ENCODE results near the gene C2orf72. TPM values are rescaled to one million over a fixed set of nuclear protein-coding genes. Genes with fewer than 3 reads are reported as not detected.
"Not testable (repeated sequence)": the region's sequence is repeated elsewhere in the genome, so short reads cannot be mapped to it uniquely, and the experiment has no call there.

Gene C2orf72
- total RNA-seq, 1 donor from 2014 or later, result 5.4 TPM

DNA sequence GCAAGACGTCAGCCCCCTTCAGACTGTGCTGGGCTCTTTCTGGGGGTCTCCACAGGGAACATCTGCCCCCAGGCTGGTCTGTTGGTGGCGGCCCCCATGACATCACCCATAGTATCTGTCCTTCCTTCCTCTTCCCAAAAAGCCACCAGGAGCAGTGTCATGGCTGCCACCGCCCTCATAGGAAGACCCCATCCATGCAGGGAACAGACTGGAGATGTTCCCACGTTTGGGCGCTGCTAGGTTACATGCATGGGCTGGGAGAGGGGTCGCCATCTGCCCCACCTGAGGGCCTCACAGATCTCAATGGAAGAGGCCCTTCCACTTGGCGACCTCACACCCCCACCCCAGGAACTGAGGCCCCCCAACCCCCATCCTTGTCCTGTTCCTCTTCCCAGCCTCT lies 36.3 kb upstream of the C2orf72 start:
- peaks cover 27% of the 10 kb centered on the region for H3K4me1 Mint-ChIP-seq (ENCODE audit: unreplicated experiment)
- no peak for DNase-seq (ENCODE audit: low spot score)
- no peak overlapping the region for H3K27ac Mint-ChIP-seq (ENCODE audit: unreplicated experiment)
- no peak overlapping the region for H3K4me3 Mint-ChIP-seq (ENCODE audit: unreplicated experiment)
- peaks cover 5% of the 10 kb centered on the region for H3K27me3 Mint-ChIP-seq (ENCODE audit: unreplicated experiment)
- peaks cover 9% of the 10 kb centered on the region for H3K9me3 Mint-ChIP-seq (ENCODE audit: unreplicated experiment)
- TF ChIP-seq, protein P1, sequence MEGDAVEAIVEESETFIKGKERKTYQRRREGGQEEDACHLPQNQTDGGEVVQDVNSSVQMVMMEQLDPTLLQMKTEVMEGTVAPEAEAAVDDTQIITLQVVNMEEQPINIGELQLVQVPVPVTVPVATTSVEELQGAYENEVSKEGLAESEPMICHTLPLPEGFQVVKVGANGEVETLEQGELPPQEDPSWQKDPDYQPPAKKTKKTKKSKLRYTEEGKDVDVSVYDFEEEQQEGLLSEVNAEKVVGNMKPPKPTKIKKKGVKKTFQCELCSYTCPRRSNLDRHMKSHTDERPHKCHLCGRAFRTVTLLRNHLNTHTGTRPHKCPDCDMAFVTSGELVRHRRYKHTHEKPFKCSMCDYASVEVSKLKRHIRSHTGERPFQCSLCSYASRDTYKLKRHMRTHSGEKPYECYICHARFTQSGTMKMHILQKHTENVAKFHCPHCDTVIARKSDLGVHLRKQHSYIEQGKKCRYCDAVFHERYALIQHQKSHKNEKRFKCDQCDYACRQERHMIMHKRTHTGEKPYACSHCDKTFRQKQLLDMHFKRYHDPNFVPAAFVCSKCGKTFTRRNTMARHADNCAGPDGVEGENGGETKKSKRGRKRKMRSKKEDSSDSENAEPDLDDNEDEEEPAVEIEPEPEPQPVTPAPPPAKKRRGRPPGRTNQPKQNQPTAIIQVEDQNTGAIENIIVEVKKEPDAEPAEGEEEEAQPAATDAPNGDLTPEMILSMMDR (IDR thresholded peaks at IDR 0.05; ENCODE audit: unreplicated experiment), result no peak
- peaks cover 10% of the 10 kb centered on the region for H3K36me3 Mint-ChIP-seq (ENCODE audit: low read depth, unreplicated experiment)

DNA sequence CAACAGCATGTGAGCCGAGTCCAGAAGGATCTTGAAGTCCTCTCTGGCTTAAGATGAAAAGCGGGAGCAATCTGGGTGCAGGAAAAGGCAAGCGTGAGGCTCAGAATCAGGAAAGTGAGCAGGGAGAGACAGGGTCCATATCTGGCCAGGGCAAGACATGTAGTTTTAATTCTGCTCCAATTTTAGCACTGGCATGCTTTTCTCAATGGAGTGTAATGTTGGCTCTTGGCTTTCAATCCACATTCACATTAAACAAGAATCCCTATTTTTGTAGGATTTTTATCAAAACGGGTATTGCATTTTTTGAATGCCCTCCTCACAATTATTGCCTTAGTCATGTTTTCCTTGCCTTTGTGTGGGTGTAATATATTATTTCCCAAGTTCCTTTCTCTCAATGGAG lies 35.4 kb upstream of the C2orf72 start:
- Mint-ChIP-seq H3K4me3 (ENCODE audit: unreplicated experiment) (no peak overlapping the region), H3K27ac (ENCODE audit: unreplicated experiment) (peak overlapping the region; percentile 12), H3K27me3 (ENCODE audit: unreplicated experiment) (peaks cover 10% of the 10 kb centered on the region), H3K36me3 (ENCODE audit: low read depth, unreplicated experiment) (peaks cover 10% of the 10 kb centered on the region), H3K4me1 (ENCODE audit: unreplicated experiment) (peaks cover 27% of the 10 kb centered on the region), H3K9me3 (ENCODE audit: unreplicated experiment) (peaks cover 8% of the 10 kb centered on the region)
- TF ChIP-seq, protein P1 (IDR thresholded peaks at IDR 0.05; ENCODE audit: unreplicated experiment), result no peak
- DNase-seq (ENCODE audit: low spot score), result no peak

DNA sequence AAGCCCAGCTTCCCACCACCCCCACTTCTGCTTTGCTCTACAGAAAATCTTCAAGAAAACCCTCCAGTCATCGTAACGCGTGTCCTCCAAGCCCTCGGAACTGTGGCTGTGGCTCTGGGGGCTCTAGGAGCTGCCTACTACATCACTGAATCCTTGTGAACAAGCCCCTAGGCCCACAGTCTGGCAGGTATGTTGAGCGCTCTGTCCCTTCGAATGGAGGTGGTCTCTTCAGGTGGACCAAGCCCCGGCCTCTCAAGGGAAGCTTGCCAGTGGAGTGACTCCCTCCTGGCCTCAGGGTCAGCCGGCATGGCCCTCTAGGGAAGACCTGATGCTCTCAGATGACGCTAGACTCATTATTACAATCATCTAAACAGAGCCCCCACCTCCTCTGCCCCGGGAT lies 34.7 kb upstream of the C2orf72 start:
- Mint-ChIP-seq H3K27me3 (ENCODE audit: unreplicated experiment) (peaks cover 12% of the 10 kb centered on the region), H3K4me1 (ENCODE audit: unreplicated experiment) (peaks cover 27% of the 10 kb centered on the region)

DNA sequence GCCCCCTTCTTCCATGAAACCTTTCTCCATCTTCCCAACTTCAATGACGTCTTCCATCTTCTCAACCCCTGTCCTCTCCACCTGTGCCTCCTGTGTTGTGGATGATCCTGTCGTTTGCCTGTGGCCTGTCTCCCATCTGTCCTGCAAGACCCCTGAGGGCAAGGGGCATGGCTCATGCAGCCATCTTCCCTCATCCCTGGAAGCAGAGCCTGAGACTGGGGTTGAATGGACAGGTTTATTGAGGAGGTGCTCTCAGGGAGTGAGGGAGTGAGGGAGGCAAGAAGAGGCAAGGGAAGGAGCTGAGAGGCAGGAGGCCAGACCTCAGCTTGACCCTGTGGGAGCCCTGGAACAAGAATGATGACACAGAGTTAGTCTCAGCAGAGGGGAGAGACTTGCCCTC lies 34.1 kb upstream of the C2orf72 start:
- TF ChIP-seq, protein P1 (IDR thresholded peaks at IDR 0.05; ENCODE audit: unreplicated experiment), result no peak
- Mint-ChIP-seq H3K9me3 (ENCODE audit: unreplicated experiment) (peaks cover 4% of the 10 kb centered on the region), H3K27ac (ENCODE audit: unreplicated experiment) (no peak overlapping the region), H3K4me1 (ENCODE audit: unreplicated experiment) (peaks cover 27% of the 10 kb centered on the region), H3K4me3 (ENCODE audit: unreplicated experiment) (peak overlapping the region; percentile 32), H3K27me3 (ENCODE audit: unreplicated experiment) (peaks cover 16% of the 10 kb centered on the region), H3K36me3 (ENCODE audit: low read depth, unreplicated experiment) (peaks cover 10% of the 10 kb centered on the region)
- no peak for DNase-seq (ENCODE audit: low spot score)

More for the DNA sequence above, 34.7 kb upstream of the C2orf72 start:
- Mint-ChIP-seq H3K27ac (ENCODE audit: unreplicated experiment) (no peak overlapping the region), H3K4me3 (ENCODE audit: unreplicated experiment) (no peak overlapping the region), H3K36me3 (ENCODE audit: low read depth, unreplicated experiment) (peaks cover 10% of the 10 kb centered on the region), H3K9me3 (ENCODE audit: unreplicated experiment) (peaks cover 4% of the 10 kb centered on the region)
- TF ChIP-seq, protein P1 (IDR thresholded peaks at IDR 0.05; ENCODE audit: unreplicated experiment), result no peak
- no peak for DNase-seq (ENCODE audit: low spot score)

DNA sequence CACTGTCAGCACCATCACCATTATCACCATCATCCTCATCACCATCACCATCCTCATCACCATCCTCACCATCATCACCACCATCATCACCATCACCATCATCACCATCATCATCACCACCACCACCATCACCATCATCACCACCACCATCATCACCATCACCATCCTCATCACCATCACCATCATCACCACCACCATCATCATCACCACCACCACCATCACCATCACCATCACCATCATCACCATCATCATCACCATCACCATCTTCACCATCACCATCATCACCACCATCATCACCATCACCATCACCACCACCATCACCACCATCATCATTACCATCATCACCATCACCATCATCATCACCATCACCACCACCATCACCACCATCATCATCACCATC lies 32.4 kb upstream of the C2orf72 start:
- Mint-ChIP-seq H3K36me3 (ENCODE audit: low read depth, unreplicated experiment) (peaks cover 10% of the 10 kb centered on the region), H3K4me3 (ENCODE audit: unreplicated experiment) (peak overlapping the region; percentile 35), H3K4me1 (ENCODE audit: unreplicated experiment) (peaks cover 27% of the 10 kb centered on the region), H3K27me3 (ENCODE audit: unreplicated experiment) (peaks cover 16% of the 10 kb centered on the region)
- H3K9me3 Mint-ChIP-seq (ENCODE audit: unreplicated experiment); DNase-seq (ENCODE audit: low spot score); H3K27ac Mint-ChIP-seq (ENCODE audit: unreplicated experiment): not testable (repeated sequence)
